Hematopoietic multipotent progenitor cell treated with erythropoietin and hydrocortisone succinate and interleukin-3 and kit ligand, for 6 days (in vitro differentiated cells): ENCODE results near the gene NPAS3.

Source experiments
- DNase-seq: peaks from one replicate; pipeline ENCODE4 v3.0.0-alpha.2; 2015

Gene NPAS3

DNA sequence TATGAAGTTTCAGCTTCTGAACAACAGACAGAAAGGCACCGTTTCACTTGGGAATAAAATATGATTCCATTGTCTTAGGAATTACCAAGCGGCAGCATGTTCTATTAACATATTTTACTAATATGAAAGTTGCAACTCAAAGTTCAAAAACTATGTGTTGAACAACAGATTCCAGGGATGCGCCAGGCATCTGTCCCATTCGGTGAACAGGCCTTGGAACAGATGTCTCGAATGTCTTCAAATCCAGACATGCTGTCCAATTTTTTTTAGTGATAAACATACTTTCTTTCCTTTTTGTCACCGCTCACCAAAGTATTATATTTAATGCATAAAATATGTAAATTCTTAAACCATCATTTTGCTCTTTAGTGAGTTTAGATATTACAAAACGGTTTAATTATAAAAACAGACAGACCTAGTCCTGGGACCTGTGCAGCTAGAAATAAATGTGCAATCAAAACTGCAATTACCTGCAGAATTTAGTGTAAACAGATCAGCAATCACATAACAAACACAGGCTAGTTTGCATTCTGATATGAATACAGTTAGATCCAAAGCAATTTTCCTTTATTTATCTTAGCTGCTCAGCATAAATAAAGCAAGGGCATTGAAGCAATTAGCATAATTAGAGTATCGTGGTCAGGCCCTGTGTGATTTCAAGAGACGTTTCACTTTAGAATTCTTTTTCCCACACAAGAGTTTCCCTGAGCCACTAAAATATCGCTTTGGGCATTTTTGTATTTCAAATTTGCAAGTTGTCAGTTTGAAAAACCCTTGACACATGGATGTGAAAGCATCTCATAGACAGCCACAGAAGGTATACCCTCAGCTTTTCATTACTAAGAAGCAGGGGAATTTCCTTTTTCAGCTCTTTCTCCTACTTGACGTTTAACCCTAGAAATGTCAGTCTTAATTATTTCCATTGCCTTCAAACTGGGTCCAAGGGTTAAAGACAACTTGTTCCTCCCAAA lies 591.4 kb downstream of the NPAS3 start:
- no peak for DNase-seq

DNA sequence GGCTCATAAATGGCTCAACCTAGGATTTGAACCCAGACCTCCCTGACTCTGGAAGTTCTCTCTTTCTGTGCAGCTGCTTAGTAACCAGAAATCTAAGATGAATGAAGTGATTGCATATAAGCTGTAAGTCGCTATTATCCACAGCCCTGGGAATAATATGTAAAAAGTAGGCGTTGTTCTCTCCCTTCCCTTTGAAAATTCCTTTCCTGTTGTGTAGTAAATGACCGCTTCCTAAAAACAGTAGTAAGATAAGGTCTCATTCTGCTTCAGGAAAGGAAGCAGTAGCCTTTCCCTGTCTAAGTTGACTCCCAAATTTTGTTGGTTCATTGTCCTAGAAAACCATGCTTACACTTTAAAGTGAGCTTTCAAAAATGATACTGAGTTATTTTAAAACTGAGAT lies 593.9 kb downstream of the NPAS3 start:
- DNase-seq = no peak

DNA sequence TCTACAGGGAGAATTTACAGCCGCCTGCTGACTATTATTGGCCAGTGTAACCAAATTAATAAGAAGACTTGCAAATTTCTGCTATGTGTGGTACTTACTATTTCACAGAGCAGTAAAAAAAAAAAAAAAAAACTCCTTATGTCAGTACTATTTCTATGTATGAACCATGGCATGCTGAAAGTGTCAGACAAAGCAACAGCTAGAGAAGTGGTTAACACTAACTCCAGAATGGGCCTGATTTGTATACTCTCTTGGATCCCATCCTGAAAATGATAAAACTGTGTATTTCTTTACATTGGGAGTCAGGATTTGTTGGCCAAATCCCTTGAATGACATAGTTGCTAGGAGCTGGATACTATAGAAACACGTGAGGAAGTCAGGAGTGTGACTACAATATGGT lies 595.4 kb downstream of the NPAS3 start:
- DNase-seq = no peak

DNA sequence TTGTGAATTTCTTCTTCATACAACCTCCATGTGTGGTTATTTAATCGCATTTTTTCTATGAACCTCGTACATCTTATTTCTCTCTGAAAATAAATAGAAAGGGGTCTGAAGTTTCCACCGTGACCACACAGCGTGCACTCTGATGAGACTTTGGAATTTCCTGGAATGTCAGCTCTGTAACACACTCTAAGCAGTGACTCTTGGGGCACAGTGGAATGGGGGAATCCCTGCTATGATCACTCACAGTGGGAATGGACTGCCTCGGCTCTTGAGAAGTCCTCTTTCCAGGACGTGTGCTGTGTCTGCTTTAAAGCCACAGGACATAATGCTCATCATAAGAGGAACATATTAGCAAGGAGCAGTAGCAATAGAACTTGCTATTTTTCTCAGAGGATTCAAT lies 596.0 kb downstream of the NPAS3 start:
- DNase-seq = no peak

DNA sequence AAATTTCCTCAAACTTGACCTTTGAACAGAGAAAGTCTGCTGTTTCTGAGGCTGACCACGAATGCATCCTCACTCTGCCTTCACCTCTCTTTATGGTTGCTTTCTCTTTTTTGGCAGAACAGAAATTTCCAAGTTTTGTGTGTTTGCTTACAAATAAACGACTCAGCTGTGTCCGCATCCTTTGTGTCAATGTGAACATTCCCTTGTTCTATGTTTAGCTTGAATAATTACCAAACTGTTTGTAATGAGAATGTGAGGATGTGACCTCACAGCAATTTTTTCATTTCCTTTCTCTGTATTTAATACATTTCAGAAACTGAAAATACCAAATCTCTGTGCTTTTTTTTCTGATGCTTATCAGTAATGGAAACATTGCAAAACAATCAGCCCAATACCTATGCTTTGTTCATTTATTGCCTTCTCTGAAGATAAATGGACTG lies 601.3 kb downstream of the NPAS3 start:
- DNase-seq = no peak

DNA sequence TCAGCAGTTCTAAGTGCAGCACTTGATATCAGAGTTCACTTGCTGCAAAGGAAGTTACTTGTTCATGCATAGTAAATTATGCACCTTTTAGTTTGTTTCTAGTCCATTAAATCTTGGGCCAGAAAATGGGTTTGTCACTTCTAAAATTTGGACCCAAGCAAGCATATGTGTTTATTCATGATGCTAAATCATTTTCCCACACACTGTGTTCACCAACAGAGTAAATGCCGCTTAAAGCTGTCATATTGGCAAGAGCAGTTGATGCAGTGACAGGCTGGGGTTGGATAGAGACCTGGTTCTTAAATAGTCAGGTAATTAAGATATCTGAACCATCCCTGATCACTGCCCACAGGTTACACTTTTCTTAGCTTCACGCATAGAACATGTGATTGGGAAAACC lies 602.5 kb downstream of the NPAS3 start:
- DNase-seq = no peak

DNA sequence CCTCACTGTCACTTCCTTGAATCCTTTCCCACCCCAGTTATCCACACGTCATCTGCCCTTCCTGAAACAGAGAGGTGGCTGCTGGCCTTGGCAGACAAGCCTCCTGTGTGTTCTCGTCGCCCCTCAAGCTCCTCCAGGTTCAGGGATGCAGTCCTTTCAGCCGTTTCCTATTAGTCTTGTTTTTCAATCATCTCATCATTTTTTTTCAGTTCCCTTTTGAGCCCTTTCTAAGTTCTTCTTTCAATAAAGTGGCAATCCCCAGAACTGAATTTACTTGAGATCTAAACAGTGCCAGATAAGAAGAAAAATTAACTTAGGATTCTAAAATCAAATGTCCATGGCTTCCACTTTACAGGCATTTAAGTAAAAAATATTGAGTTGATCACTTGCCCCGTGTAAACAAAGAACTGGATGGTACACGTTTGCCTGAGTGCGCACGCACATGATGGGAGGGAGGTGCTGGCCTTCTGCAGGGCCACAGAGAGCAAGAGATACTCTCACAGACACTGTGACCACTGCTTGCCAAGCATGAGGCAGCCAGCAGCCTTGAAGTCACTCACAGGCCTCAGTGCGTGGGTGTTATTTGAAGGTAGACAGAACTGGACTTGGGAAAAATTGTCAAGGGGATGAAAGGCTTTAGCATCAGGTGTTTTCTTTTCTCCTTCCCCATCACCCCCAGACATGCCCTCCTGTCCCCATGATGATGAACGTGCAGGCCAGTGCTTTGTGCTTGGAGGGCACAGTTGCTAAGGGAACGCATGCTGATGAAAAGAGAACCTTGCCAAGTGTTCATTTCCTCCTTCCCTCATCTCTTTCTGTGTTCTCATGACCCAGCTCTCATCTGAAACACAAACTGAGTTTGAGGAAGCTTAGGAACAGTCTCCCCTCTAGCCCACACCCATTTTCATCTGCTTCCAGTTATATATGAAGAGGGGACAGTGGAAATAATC lies 603.9 kb downstream of the NPAS3 start:
- DNase-seq = no peak

DNA sequence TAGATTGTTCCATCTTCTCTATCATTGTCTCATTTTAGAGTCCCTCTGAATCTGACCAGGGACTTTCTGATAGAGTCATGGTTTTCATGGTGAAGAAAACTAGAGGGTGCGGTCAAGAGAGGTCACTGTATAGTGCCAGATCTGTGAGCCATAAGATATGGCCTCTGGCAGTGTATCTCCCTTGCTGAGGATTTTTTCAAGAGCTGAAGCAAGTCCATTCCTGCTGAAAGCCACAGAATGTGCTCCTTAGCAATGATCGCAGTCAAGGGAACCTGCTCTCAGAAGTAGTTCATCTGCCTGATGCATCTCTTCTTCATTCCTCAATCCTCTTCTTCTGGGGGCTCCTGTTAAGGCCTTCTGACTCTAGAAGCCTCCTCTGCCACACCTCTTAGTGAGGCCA lies 607.0 kb downstream of the NPAS3 start:
- DNase-seq = no peak

DNA sequence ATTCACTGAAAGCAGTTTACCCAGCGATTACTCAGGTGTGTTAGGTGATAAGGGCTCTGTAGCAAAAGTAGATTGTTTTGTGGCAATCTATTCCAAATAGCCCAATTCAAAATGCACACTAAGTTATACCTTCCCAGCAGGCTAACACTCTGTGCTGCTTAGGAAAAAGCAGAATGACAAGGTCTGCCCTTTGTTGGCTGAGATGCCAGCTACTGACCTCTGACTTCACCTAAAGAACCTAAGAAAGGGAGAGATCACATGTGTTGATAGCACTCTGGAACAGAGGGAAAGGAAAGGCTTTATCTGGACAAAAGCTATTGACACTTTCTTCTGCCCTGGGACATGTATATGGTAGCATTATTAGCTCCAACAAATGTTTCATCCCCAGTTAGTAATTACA lies 609.9 kb downstream of the NPAS3 start:
- no peak for DNase-seq

DNA sequence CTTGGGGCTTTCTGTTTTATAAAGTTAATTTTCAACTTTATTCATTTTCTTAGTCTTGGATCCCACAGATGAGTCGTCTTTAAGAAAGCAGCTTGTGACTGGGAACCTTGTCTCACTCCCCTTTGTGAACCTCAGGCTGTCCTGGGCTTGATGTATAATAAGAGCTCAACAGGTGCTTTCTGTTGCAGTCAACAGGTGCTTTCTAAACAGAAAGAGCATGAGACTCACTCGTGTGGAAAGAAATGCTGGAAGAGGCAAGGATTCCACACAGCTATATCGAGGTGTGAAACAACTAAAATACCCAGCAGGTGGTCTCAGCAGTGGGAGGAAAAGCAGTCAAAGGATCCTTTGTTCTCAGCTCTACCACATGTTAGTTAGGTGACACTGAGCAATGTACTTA lies 613.3 kb downstream of the NPAS3 start:
- DNase-seq = no peak

DNA sequence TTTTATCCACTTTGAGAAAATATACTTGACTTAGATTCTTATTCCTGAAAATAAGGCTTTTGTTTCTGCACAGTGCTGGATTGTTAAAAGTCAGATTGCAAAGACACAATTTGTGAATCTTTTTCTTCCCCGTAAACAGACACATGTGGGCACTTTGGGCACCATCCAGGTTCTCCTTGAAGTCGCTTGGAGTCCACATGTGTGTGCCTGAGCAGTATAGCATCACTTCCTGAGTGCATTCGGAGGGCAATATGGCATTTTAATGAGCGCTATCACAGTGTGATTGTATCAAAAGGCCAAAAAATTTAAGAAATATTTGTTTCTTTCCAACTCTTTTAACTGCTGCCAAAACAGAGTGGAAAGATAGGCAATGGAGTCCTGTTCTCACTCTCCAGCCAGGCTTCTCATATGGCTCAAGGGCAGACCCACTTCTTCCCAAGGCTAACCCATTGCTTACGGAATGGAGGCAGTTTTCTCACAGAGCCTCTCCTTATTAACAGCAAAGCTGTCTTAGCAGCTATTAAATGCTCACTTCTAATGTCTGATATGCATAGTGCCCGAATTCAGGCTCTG lies 615.1 kb downstream of the NPAS3 start:
- no peak for DNase-seq

DNA sequence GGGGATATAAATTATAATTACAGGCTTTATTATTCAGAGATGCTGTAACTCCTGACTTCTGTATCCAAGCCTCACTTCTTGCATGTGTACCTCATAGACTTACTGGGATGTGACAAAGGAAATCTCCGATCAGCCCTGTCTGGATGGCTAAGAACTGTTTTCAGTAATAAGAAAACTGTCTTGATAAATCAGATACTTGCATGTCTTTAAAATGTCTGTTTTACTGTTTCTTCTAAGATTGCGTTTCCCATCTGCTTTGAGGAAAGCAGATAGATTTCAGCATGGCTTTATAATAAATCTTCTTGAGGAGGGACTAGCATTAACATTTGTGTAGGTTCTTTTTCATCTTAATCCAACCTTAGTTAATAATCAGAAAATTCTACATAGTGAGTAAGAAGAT lies 616.3 kb downstream of the NPAS3 start:
- DNase-seq = no peak

DNA sequence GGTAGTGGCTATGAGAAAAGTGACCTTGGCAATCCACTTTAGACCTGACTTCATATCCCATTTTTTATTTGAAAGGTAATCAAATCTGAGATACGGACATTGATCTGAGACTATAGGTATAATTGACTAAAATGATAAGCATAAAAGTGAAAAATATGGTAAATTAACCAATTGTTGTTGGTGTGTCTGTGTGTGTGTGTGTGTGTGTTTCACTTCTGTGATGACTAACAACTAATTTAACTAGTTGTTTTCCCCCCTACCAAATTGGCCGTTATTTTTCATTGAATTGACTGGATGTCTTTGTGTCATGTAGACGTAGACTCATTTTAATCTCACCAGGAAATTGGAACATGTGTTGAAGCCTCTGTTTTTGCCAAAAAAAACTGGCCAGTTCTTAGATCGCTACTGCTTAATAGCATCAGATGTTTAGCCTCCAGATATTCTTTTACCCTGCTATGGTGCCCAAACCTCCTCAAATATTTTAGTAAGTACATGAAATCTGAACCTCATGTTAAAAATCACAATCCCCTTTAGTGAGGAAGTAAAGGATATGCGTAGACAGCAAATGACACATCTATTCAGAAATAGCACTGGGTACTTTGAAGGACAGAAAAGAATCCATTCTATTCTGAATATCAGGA lies 617.2 kb downstream of the NPAS3 start:
- DNase-seq = no peak

DNA sequence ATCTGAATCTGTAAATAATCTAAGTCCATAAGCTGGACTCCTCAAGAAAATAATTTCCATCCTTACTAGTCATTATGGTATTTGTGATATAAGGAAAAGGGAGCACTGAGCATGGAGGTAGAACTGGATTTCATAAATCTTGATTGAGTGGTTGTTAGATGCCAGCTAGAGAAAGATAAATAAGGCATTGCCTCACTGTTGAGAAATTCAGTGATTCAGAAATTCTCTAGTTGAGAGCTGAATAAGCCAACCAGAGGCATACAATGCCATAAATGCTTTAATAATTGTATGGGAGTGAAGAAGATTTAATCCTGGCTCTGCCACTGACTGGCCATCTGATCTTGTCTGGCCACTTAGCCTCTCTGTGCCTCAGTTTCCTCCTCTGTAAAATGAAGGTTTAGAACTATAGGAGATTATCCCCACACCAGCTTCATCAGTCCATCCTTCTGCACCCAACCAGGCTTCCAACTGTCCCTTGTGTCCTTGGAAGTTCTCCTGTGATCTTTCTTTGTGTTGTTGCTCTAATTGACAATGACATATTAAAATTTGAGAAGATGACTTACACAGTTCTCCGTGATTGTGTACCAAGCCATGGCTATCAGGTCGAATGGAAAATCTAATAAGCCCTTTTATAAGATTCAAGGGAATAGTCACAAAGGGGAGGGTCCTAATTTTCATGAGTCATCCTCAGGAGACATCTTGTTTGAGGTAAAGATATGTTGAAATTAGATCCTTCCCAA lies 617.9 kb downstream of the NPAS3 start:
- no peak for DNase-seq

DNA sequence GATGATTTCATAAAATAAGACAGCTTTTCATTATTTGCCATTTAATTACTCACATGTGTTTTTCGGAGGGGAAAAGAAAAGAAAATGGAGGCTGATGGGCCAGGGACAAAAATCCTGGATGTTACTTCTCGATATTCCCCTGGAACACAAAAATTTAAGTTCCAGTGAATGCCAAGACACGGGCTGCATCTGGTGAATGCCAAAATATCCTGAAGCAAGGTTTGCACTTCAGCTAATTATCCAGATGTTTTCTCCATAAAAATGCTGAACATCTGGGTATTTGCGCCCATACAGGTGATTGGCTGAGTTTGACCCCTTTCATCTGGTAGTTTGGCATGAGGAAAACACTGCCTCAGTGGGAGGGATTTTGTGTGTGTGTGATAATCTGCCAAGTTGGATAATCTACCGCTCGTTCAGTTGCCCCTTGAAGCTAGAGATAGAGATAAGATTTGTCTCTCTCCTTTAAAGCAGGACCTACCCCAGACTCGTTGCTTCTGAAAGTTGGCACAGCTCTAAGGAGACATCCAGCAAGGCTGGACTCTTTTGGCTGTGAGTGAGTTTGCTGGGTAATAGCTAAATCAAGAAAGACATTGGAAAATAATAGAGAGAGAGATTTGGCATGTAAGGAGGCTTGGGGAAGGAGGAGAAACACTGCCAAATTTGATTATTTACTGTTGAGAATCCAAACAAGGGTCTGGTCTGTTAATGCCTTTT lies 622.2 kb downstream of the NPAS3 start:
- DNase-seq = no peak

DNA sequence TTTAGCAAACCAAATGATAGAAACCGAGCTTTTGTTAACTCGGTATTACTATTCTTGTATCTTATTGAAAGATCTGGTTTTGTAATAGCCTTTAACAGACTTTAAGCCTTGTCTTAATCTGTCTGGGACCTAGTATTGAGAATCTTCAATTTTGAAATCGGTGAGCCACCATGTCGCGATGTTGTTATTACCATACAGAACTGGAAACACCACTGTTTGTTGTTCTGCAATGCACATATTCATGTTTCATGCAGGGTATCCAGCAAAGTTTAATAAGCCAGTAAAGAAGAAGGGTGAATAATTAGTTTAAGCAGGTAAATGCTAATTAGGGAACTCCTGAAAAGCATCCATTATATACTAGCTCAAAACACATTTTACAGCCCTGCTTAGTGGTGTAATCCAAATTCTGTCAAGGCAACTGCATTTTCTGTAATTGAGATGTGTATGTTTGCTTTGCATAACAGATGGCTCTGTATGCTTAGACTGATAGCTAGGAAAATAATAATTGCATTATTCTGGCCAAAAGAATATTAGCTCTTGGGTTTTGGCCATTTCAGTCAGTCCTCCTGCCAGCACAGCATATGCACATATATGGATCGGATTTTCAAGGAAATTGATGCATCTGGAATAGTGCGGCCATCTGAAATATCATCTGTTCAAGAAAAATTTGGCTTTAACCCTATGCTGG lies 623.0 kb downstream of the NPAS3 start:
- no peak for DNase-seq

DNA sequence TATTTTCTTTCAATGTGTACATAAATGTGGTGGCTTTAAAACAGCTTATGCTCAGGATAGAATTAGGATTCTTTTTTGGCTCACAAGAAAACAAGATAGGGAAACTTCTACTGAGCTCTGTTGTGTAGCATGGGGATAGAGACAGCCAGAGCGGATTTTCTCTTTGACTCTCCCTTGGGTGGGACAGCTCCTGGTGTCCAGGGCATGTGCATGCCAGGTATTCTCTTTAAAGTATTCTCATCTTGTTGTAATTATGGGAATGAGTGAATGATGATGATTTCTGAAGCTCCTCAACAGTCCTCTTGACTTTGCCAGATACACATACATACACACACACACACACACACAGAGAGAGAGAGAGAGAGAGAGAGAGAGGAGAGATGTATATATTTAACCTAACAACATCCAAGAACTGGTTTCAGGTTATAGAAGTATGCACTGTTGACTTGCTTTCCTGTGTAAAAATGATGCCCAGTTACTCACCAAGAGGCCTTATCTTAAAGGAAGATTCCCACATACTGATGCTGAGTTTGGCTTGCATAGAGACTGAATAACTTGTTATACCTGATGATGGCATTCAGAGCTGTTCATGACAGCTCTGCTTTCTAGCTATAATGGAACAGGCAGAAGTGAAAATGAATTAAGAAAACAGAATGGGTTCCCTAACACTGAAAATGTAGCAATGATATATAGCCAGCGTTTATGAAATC lies 624.7 kb downstream of the NPAS3 start:
- no peak for DNase-seq

DNA sequence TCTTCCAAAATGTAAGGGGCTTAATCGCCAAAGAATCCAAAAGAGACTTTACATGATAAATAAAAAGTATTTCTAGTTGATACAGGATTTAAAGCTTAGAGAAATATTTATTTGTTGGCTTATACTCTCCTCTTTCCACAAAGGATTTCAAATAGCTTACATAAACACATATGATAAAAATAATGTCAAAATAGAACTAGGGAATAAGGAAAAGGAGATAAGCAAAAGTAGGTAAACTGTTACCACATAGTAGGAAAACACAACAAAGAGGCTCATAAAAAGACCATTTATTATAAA lies 625.2 kb downstream of the NPAS3 start:
- DNase-seq = no peak

DNA sequence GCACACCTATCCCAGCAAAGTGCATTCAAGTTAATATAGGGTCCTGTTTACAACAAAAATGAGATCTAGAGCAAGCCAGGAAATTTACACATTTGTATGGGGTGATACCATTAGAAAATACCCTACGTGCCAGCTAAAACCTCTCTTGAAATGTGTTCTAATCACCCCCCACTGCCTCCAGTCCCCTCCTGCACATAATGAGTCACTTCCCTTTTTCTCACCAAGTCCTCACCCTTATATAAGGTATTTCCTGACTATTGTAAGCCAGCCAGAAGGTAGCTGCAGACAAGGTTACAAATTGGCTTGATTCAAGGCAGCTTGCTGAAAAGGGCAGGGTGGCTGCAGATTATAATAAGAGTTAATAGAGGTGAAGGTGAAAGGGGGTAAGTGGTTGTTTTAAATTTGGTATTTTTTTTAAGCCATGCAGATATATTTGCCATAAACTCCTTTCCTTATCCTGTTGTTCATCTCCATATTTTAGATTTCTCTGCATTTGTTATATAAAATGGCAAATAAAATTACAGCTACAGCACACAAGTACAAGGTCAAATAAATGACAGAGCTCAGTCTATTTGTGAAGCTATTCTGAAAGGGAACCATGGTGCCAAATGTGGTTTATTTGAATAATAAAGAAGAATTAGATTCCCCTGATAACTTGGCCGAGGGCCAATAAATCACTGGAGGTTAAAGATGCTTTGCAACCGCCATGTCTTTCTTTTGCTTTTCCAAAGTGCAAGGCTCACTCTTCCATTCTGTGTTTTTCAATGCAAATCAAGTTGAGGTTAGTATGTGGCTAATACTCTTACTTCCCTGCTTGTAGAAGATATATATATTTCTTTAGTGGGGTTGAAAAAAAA lies 626.3 kb downstream of the NPAS3 start:
- DNase-seq = peak; percentile 56
